HCT116 (cell line): Measurements from ENCODE around the gene HAUS8. TPM values are rescaled to one million over a fixed set of nuclear protein-coding genes. Genes with fewer than 3 reads are reported as not detected.

Experiments
- ATAC-seq: fragments of 200-7000 bp; cut with Tn5 transposase; 2 replicates; pipeline ENCODE4 v1.9.1; 2020; ENCODE audit warnings: mild to moderate bottlenecking, moderate library complexity
- BruUV-seq: library from RNA; stranded (reverse); fragments of 400-500 nt; replicated peaks from 2 replicates; lab custom pipeline; 2021; lab: Mats Ljungman, UMichigan
- CTCF ChIA-PET: fragments of 300-600 bp; sonication (Branson Sonifier 250); formaldehyde crosslinking; loops from one replicate; lab custom pipeline; 2021; ENCODE audit warnings: antibody characterized with exemption; lab: Charles Lee
- POLR2A ChIA-PET: fragments of 300-600, 350-600 bp; sonication (Branson Sonifier 250); formaldehyde crosslinking; loops from one replicate; lab custom pipeline; 2021; ENCODE audit warnings: antibody characterized with exemption; lab: Charles Lee
- RAD21 ChIA-PET, 2 experiments: fragments of 300-600 bp; sonication (Branson Sonifier 250); formaldehyde crosslinking; loops; one replicate each; lab custom pipeline; 2023; ENCODE audit warnings: low total read pairs in 2 of 2; ENCODE audit not compliant: uncharacterized antibody in 2 of 2, unreplicated experiment in 2 of 2, low non-redundant PET in 1 of 2; lab: Charles Lee
- DNase-seq: peaks from one replicate; pipeline ENCODE4 v3.0.0-alpha.2; 2010; ENCODE audit warnings: low read depth, low spot score
- H2AFZ ChIP-seq: fragments of 200-600 bp; shearing (Covaris generic), sonication (generic); 2 replicates; pipeline ENCODE4 v1.6.1; 2017; ENCODE audit warnings: low read depth, mixed run types, mixed read lengths, antibody characterized with exemption, low read length; ENCODE audit not compliant: poor library complexity, severe bottlenecking
- H3K27ac ChIP-seq: 2 replicates; pipeline ENCODE4 v1.5.1; 2012; ENCODE audit warnings: low read depth, low read length
- H3K27me3 ChIP-seq: fragments of 200-600 bp; sonication (generic); 2 replicates; pipeline ENCODE4 v1.6.1; 2016; ENCODE audit warnings: mixed run types, low read length, mixed read lengths; ENCODE audit not compliant: insufficient read depth
- H3K36me3 ChIP-seq, 2 experiments: fragments of 200-500 bp in 1 of 2; fragments of 200-600 bp in 1 of 2; sonication (Bioruptor generic) in 1 of 2; sonication (generic) in 1 of 2; 2 replicates each; pipeline versions ENCODE4 v1.5.1 to v1.6.1; 2014 to 2016; ENCODE audit warnings: low read length in 2 of 2, inconsistent platforms in 1 of 2, mixed read lengths in 1 of 2, mixed run types in 1 of 2; ENCODE audit not compliant: insufficient read depth in 2 of 2, control insufficient read depth in 1 of 2
- H3K4me1 ChIP-seq, 2 experiments: fragments of 200-600 bp in 1 of 2; sonication (generic) in 1 of 2; 2 replicates each; pipeline versions ENCODE4 v1.5.1 to v1.6.1; 2012 to 2017; ENCODE audit warnings: low read length in 2 of 2, inconsistent platforms in 1 of 2, mild to moderate bottlenecking in 1 of 2, mixed read lengths in 1 of 2, mixed run types in 1 of 2, moderate library complexity in 1 of 2; ENCODE audit not compliant: insufficient read depth in 2 of 2, control insufficient read depth in 1 of 2
- H3K4me2 ChIP-seq: fragments of 200-600 bp; sonication (generic); 2 replicates; pipeline ENCODE4 v1.6.1; 2017; ENCODE audit warnings: mixed run types, low read length, mixed read lengths
- H3K4me3 ChIP-seq, 2 experiments: fragments of 200-600 bp in 1 of 2; sonication (generic) in 1 of 2; replicated peaks in 1 of 2; 2 replicates each; pipeline ENCODE4 v1.5.1; 2011 to 2016; ENCODE audit warnings: low read length in 2 of 2, control low read depth in 1 of 2, low read depth in 1 of 2, mild to moderate bottlenecking in 1 of 2, mixed read lengths in 1 of 2, mixed run types in 1 of 2
- H3K79me2 ChIP-seq: fragments of 200-600 bp; sonication (generic); 2 replicates; pipeline ENCODE4 v1.6.1; 2017; ENCODE audit warnings: mild to moderate bottlenecking, mixed run types, low read length, moderate library complexity, mixed read lengths; ENCODE audit not compliant: insufficient read depth
- H3K9ac ChIP-seq: fragments of 200-600 bp; sonication (generic); 2 replicates; pipeline ENCODE4 v1.6.1; 2016; ENCODE audit warnings: low read length, mixed read lengths
- H3K9me2 ChIP-seq: fragments of 200-600 bp; sonication (generic), shearing (Covaris generic); 2 replicates; pipeline ENCODE4 v1.6.1; 2017; ENCODE audit warnings: mixed run types, mild to moderate bottlenecking, moderate library complexity; ENCODE audit not compliant: insufficient read depth
- H3K9me3 ChIP-seq, 2 experiments: fragments of 200-500 bp in 1 of 2; fragments of 200-600 bp in 1 of 2; sonication (Bioruptor generic) in 1 of 2; sonication (generic) in 1 of 2; 2 replicates each; pipeline ENCODE4 v1.6.1; 2014 to 2017; ENCODE audit warnings: low read length in 2 of 2, mixed read lengths in 2 of 2, inconsistent platforms in 1 of 2, low read depth in 1 of 2, mild to moderate bottlenecking in 1 of 2, mixed run types in 1 of 2, moderate library complexity in 1 of 2; ENCODE audit not compliant: control insufficient read depth in 1 of 2, insufficient read depth in 1 of 2
- H4K20me1 ChIP-seq: fragments of 200-600 bp; sonication (generic), shearing (Covaris generic); 2 replicates; pipeline ENCODE4 v1.6.1; 2017; ENCODE audit warnings: mixed run types, mild to moderate bottlenecking, moderate library complexity; ENCODE audit not compliant: insufficient read depth
- CBX3 ChIP-seq: IDR thresholded peaks from 2 replicates; pipeline ENCODE4 v1.6.1; 2012; ENCODE audit warnings: low read depth
- CEBPB ChIP-seq: IDR thresholded peaks from 2 replicates; pipeline ENCODE4 v1.6.1; 2012; ENCODE audit warnings: low read depth
- CTCF ChIP-seq, 3 experiments: fragments of 200-600 bp in 1 of 3; sonication (generic) in 1 of 3; IDR thresholded peaks in 2 of 3; conservative IDR thresholded peaks in 1 of 3; 2 replicates each; pipeline ENCODE4 v1.5.1; 2012 to 2017; ENCODE audit warnings: low read depth in 2 of 3, low read length in 2 of 3, antibody characterized with exemption in 1 of 3, borderline replicate concordance in 1 of 3, control low read depth in 1 of 3, mild to moderate bottlenecking in 1 of 3, mixed read lengths in 1 of 3, mixed run types in 1 of 3, moderate library complexity in 1 of 3; ENCODE audit not compliant: insufficient read depth in 1 of 3
- EGR1 ChIP-seq: IDR thresholded peaks from 2 replicates; pipeline ENCODE4 v1.6.1; 2012; ENCODE audit warnings: low read depth
- FOSL1 ChIP-seq: IDR thresholded peaks from 2 replicates; pipeline ENCODE4 v1.6.1; 2012; ENCODE audit warnings: low read depth
- RAD21 ChIP-seq: IDR thresholded peaks from 2 replicates; pipeline ENCODE4 v1.6.1; 2012; ENCODE audit warnings: low read depth, mild to moderate bottlenecking
- SIN3A ChIP-seq: IDR thresholded peaks from 2 replicates; pipeline ENCODE4 v1.6.1; 2012; ENCODE audit warnings: low read depth
- SP1 ChIP-seq: IDR thresholded peaks from 2 replicates; pipeline ENCODE4 v1.6.1; 2012; ENCODE audit warnings: low read depth
- SRF ChIP-seq: IDR thresholded peaks from 2 replicates; pipeline ENCODE4 v1.6.1; 2012; ENCODE audit warnings: low read depth
- YY1 ChIP-seq: IDR thresholded peaks from 2 replicates; pipeline ENCODE4 v1.6.1; 2011; ENCODE audit warnings: low read length, low read depth, moderate library complexity, mild to moderate bottlenecking; ENCODE audit not compliant: insufficient replicate concordance; ENCODE audit errors: extremely low read depth
- ZBTB33 ChIP-seq: IDR thresholded peaks from 2 replicates; pipeline ENCODE4 v1.6.1; 2011; ENCODE audit warnings: mild to moderate bottlenecking, low read length, moderate library complexity; ENCODE audit not compliant: insufficient replicate concordance; ENCODE audit errors: extremely low read depth
- ZFX ChIP-seq: fragments of 450-650 bp; IDR thresholded peaks from 2 replicates; pipeline ENCODE4 v1.6.1; 2017
- ZNF274 ChIP-seq: fragments of 200-500 bp; sonication (Bioruptor generic); IDR thresholded peaks from 2 replicates; pipeline ENCODE4 v1.6.1; 2014; ENCODE audit warnings: mild to moderate bottlenecking, low read depth, low read length, inconsistent platforms
- intact Hi-C: fragments of 100-400 bp; cut with micrococcal nuclease; formaldehyde crosslinking; loops from 2 replicates; pipeline ENCODE4 v1.10.0; 2022
- total RNA-seq: library from RNA; stranded (reverse); gene quantifications from one replicate; pipeline ENCODE4 v1.2.1, GENCODE V29; 2021; ENCODE audit not compliant: unreplicated experiment

HAUS8 gene
- total RNA-seq, 1 experiment from 2014 or later: 23.6 TPM

GRCh38 chr19:17005000-17005399, 70.3 kb downstream of the HAUS8 start:
- no TSS peak for BruUV-seq
- ChIA-PET CTCF (no interaction called here), RAD21 (no interaction called here), POLR2A (no interaction called here)
- Histone ChIP-seq H3K27me3 (no peaks in the 10 kb centered on the region; the same call in 1 of the 2 replicates), H4K20me1 (no peaks in the 10 kb centered on the region), H3K9me3 (no peaks in the 10 kb centered on the region), H3K4me3 (no peak overlapping the region), H2AFZ (no peak overlapping the region), H3K79me2 (no peaks in the 10 kb centered on the region), H3K4me1 (no peaks in the 10 kb centered on the region), H3K36me3 (no peaks in the 10 kb centered on the region), H3K27ac (no peak overlapping the region), H3K4me2 (no peak overlapping the region), H3K9ac (no peak overlapping the region), H3K9me2 (no peaks in the 10 kb centered on the region)
- intact Hi-C loops: no loop called here
- peak; percentile 60; the same call in 1 of the 2 replicates for ATAC-seq
- TF ChIP-seq CEBPB: no peak
- peak; percentile 31 for TF ChIP-seq RAD21
- TF ChIP-seq CTCF (IDR thresholded peaks at IDR 0.05 in 2 of 3, conservative IDR thresholded peaks at IDR 0.05 in 1 of 3; ENCODE audit: borderline replicate concordance in 1 of 3, insufficient read depth in 1 of 3, low read depth in 2 of 3, low read length in 2 of 3): peak in 1 of 3 experiments; percentile 28; a peak in 2 of 6 replicates
- DNase-seq: no peak

GRCh38 chr19:17004386-17004785, 70.9 kb downstream of the HAUS8 start:
- ChIA-PET POLR2A (no interaction called here), RAD21 (no interaction called here), CTCF (no interaction called here)
- DNase-seq: no peak
- Histone ChIP-seq H2AFZ (no peak overlapping the region), H3K36me3 (no peaks in the 10 kb centered on the region), H3K4me1 (no peaks in the 10 kb centered on the region), H3K27ac (no peak overlapping the region), H3K27me3 (no peaks in the 10 kb centered on the region; the same call in 1 of the 2 replicates), H3K4me2 (no peak overlapping the region), H3K79me2 (no peaks in the 10 kb centered on the region), H4K20me1 (no peaks in the 10 kb centered on the region), H3K9me3 (no peaks in the 10 kb centered on the region), H3K9me2 (no peaks in the 10 kb centered on the region), H3K9ac (no peak overlapping the region), H3K4me3 (no peak overlapping the region)
- no TSS peak for BruUV-seq
- no peak for TF ChIP-seq SIN3A
- TF ChIP-seq SRF: no peak
- TF ChIP-seq ZNF274: no peak
- no peak for TF ChIP-seq CBX3
- TF ChIP-seq ZBTB33: no peak
- TF ChIP-seq EGR1: no peak
- TF ChIP-seq YY1: no peak
- no peak for TF ChIP-seq FOSL1
- no peak for TF ChIP-seq ZFX
- no peak for TF ChIP-seq SP1
- intact Hi-C loops: no loop called here
- no peak for ATAC-seq
